Left forelimb (tissue), 1 donor: Measurements from ENCODE around the gene SLX4.
"Not testable (repeated sequence)": the region's sequence is repeated elsewhere in the genome, so short reads cannot be mapped to it uniquely, and the experiment has no call there.

ENCODE experiments used
- DNase-seq: peaks from one replicate; pipeline ENCODE4 v3.0.0-alpha.2; 2018; ENCODE audit warnings: low spot score

SLX4 gene

GRCh38 chr16:3611146-3611975 is at the start of gene SLX4:
Gene SLX4 (minus strand): TSS chr16:3611606. CDS start chr16:3608964, 2,642 bp downstream.
- DNase-seq, result peak; percentile 93

GRCh38 chr16:3659251-3659650 is 47.8 kb upstream of the SLX4 start:
- DNase-seq, result no peak

GRCh38 chr16:3656491-3657468 is 45.4 kb upstream of the SLX4 start:
- peak; percentile 57 for DNase-seq

- DNase-seq, result not testable (repeated sequence)
These were observed 44.7 kb upstream of the SLX4 start for GRCh38 chr16:3656160-3656490.

GRCh38 chr16:3655396-3656159 is 44.2 kb upstream of the SLX4 start:
- DNase-seq, result no peak

GRCh38 chr16:3655030-3655395 is 43.6 kb upstream of the SLX4 start:
- peak; percentile 59 for DNase-seq

- peak; percentile 67 for DNase-seq
These were observed 43.0 kb upstream of the SLX4 start, which contains the start of gene DNASE1 for GRCh38 chr16:3654249-3654991. Gene DNASE1 (plus strand): TSS chr16:3654691. CDS start chr16:3655374, 683 bp downstream.

GRCh38 chr16:3652373-3653195 is 41.2 kb upstream of the SLX4 start:
- no peak for DNase-seq

- no peak for DNase-seq
These were observed 40.3 kb upstream of the SLX4 start for GRCh38 chr16:3651461-3652372.

- DNase-seq, result no peak
These were observed 39.3 kb upstream of the SLX4 start for GRCh38 chr16:3650631-3651265.

GRCh38 chr16:3646348-3646920 is 35.0 kb upstream of the SLX4 start:
- DNase-seq, result no peak

- no peak for DNase-seq
These were observed 34.3 kb upstream of the SLX4 start for GRCh38 chr16:3645504-3646347.

GRCh38 chr16:3645108-3645503 is 33.7 kb upstream of the SLX4 start:
- no peak for DNase-seq

- DNase-seq, result no peak
These were observed 31.8 kb upstream of the SLX4 start for GRCh38 chr16:3643095-3643730.

- DNase-seq, result no peak
These were observed 31.1 kb upstream of the SLX4 start for GRCh38 chr16:3642397-3643094.

- DNase-seq, result no peak
These were observed 30.5 kb upstream of the SLX4 start for GRCh38 chr16:3641801-3642396.
